CD4-positive, alpha-beta T cell treated with Interferon alpha-2 for 1 hour (primary cell): Measurements from ENCODE around the gene LRRC4C.

Source experiments
- DNase-seq, 2 donors: peaks; one replicate each; pipeline ENCODE4 v3.0.0-alpha.2; 2020 to 2022

Gene LRRC4C

GRCh38 chr11:40421208-40421981, 1038.1 kb downstream of the LRRC4C start:
- no peak for DNase-seq

- DNase-seq: no peak
Measured at GRCh38 chr11:40417627-40418026, 1041.8 kb downstream of the LRRC4C start.

GRCh38 chr11:40407355-40407754, 1052.1 kb downstream of the LRRC4C start:
- DNase-seq: no peak

- no peak for DNase-seq
Measured at GRCh38 chr11:40405614-40406013, 1053.8 kb downstream of the LRRC4C start.

GRCh38 chr11:40403321-40403720, 1056.1 kb downstream of the LRRC4C start:
- no peak for DNase-seq

GRCh38 chr11:40401132-40401853, 1058.2 kb downstream of the LRRC4C start:
- no peak for DNase-seq

GRCh38 chr11:40397141-40397540, 1062.3 kb downstream of the LRRC4C start:
- no peak for DNase-seq

- no peak for DNase-seq
Measured at GRCh38 chr11:40393511-40393910, 1065.9 kb downstream of the LRRC4C start.

GRCh38 chr11:40391679-40392078, 1067.8 kb downstream of the LRRC4C start:
- DNase-seq: no peak

- DNase-seq: no peak
Measured at GRCh38 chr11:40388097-40388818, 1071.2 kb downstream of the LRRC4C start.

GRCh38 chr11:40387240-40387980, 1072.0 kb downstream of the LRRC4C start:
- no peak for DNase-seq

- DNase-seq: no peak
Measured at GRCh38 chr11:40384991-40385390, 1074.5 kb downstream of the LRRC4C start.

GRCh38 chr11:40381481-40381880, 1078.0 kb downstream of the LRRC4C start:
- DNase-seq: no peak

GRCh38 chr11:40380835-40381234, 1078.6 kb downstream of the LRRC4C start:
- no peak for DNase-seq

GRCh38 chr11:40376331-40376730, 1083.1 kb downstream of the LRRC4C start:
- DNase-seq: no peak

- DNase-seq: no peak
Measured at GRCh38 chr11:40370821-40371616, 1088.4 kb downstream of the LRRC4C start.

GRCh38 chr11:40360206-40360798, 1099.2 kb downstream of the LRRC4C start:
- no peak for DNase-seq

GRCh38 chr11:40354121-40354520, 1105.3 kb downstream of the LRRC4C start:
- DNase-seq: no peak

- DNase-seq: no peak
Measured at GRCh38 chr11:40340911-40341310, 1118.5 kb downstream of the LRRC4C start.

GRCh38 chr11:40338739-40339138, 1120.7 kb downstream of the LRRC4C start:
- no peak for DNase-seq

- no peak for DNase-seq
Measured at GRCh38 chr11:40338062-40338461, 1121.4 kb downstream of the LRRC4C start.

GRCh38 chr11:40337118-40337517, 1122.3 kb downstream of the LRRC4C start:
- DNase-seq: no peak
